Measurements from ENCODE around the gene FBXO28.
"Not testable (repeated sequence)": the region's sequence is repeated elsewhere in the genome, so short reads cannot be mapped to it uniquely, and the experiment has no call there.

- not testable (repeated sequence) for TF ChIP-seq CTCF, POLR2A, EP300 (IDR thresholded peaks at IDR 0.05)
Observed at GRCh38 chr1:224079644-224080043, 34.3 kb upstream of the FBXO28 start.

All from stomach (tissue), 4 donors.